NCI-H1694 treated with DMSO at 0.1 percent for 48 hours (cell line): ENCODE data around the gene USP47.
A peak's percentile ranks its signal among the peaks of the same experiment; 100 is the strongest.

Experiments
- DNase-seq: peaks from one replicate; lab custom pipeline; 2025; lab: John Stamatoyannopoulos, UW

Gene USP47

GRCh38 chr11:11867720-11868119 is 25.9 kb downstream of the USP47 start:
- no peak for DNase-seq

- no peak for DNase-seq
Observed at GRCh38 chr11:11871991-11872401, 30.2 kb downstream of the USP47 start.

GRCh38 chr11:11876458-11876857 is 34.7 kb downstream of the USP47 start:
- DNase-seq, result no peak

GRCh38 chr11:11880179-11880578 is 38.4 kb downstream of the USP47 start:
- DNase-seq, result no peak

- DNase-seq, result no peak
Observed at GRCh38 chr11:11882539-11882938, 40.8 kb downstream of the USP47 start.

GRCh38 chr11:11884351-11884750 is 42.6 kb downstream of the USP47 start:
- no peak for DNase-seq

GRCh38 chr11:11884774-11885481 is 43.2 kb downstream of the USP47 start:
- no peak for DNase-seq

- DNase-seq, result no peak
Observed at GRCh38 chr11:11894486-11894885, 52.7 kb downstream of the USP47 start.

- DNase-seq, result no peak
Observed at GRCh38 chr11:11895672-11896071, 53.9 kb downstream of the USP47 start.

- DNase-seq, result no peak
Observed at GRCh38 chr11:11898648-11899047, 56.9 kb downstream of the USP47 start.

- DNase-seq, result no peak
Observed at GRCh38 chr11:11899401-11899800, 57.6 kb downstream of the USP47 start.

- no peak for DNase-seq
Observed at GRCh38 chr11:11901929-11902328, 60.2 kb downstream of the USP47 start.

- DNase-seq, result no peak
Observed at GRCh38 chr11:11909727-11910126, 68.0 kb downstream of the USP47 start.

- DNase-seq, result no peak
Observed at GRCh38 chr11:11910541-11910940, 68.8 kb downstream of the USP47 start.

- DNase-seq, result no peak
Observed at GRCh38 chr11:11913395-11913794, 71.6 kb downstream of the USP47 start.

- DNase-seq, result no peak
Observed at GRCh38 chr11:11915625-11916024, 73.9 kb downstream of the USP47 start.

GRCh38 chr11:11916981-11917399 is 75.2 kb downstream of the USP47 start:
- DNase-seq, result no peak

- DNase-seq, result no peak
Observed at GRCh38 chr11:11923828-11924227, 82.1 kb downstream of the USP47 start.

- no peak for DNase-seq
Observed at GRCh38 chr11:11929920-11930319, 88.1 kb downstream of the USP47 start.

GRCh38 chr11:11931461-11932055 is 89.8 kb downstream of the USP47 start:
- DNase-seq, result peak; percentile 80

- DNase-seq, result no peak
Observed at GRCh38 chr11:11935536-11935935, 93.8 kb downstream of the USP47 start.

GRCh38 chr11:11937433-11937832 is 95.7 kb downstream of the USP47 start:
- DNase-seq, result no peak

GRCh38 chr11:11937957-11938356 is 96.2 kb downstream of the USP47 start:
- DNase-seq, result no peak

GRCh38 chr11:11940551-11940950 is 98.8 kb downstream of the USP47 start:
- no peak for DNase-seq
